OCI-LY1 (cell line): ENCODE results near the gene RAB7A.

ENCODE experiments used
- H2AFZ ChIP-seq: fragments of 200-600 bp; sonication (generic), shearing (Covaris generic); 2 replicates; pipeline ENCODE4 v1.6.0; 2014; ENCODE audit warnings: antibody characterized with exemption, mild to moderate bottlenecking, low read length
- H3F3A ChIP-seq: fragments of 200-600 bp; sonication (generic), shearing (Covaris generic); 2 replicates; pipeline ENCODE4 v1.6.0; 2014; ENCODE audit warnings: mild to moderate bottlenecking, antibody characterized with exemption, low read length, moderate library complexity; ENCODE audit not compliant: insufficient read depth
- H3K27ac ChIP-seq: fragments of 200-600 bp; sonication (generic); 2 replicates; pipeline ENCODE4 v1.5.1; 2014; ENCODE audit warnings: low read length, mixed run types, mild to moderate bottlenecking, low read depth; ENCODE audit not compliant: poor library complexity, severe bottlenecking
- H3K27me3 ChIP-seq: fragments of 200-600 bp; sonication (generic); 2 replicates; pipeline ENCODE4 v1.6.0; 2014; ENCODE audit warnings: antibody characterized with exemption, mild to moderate bottlenecking, low read length, moderate library complexity; ENCODE audit not compliant: insufficient read depth
- H3K36me3 ChIP-seq: fragments of 200-600 bp; sonication (generic); 2 replicates; pipeline ENCODE4 v1.6.1; 2014; ENCODE audit warnings: mild to moderate bottlenecking, antibody characterized with exemption, low read length, moderate library complexity, mixed read lengths; ENCODE audit not compliant: insufficient read depth
- H3K4me1 ChIP-seq: fragments of 200-600 bp; sonication (generic); 2 replicates; pipeline ENCODE4 v1.5.1; 2014; ENCODE audit warnings: mild to moderate bottlenecking, low read length, moderate library complexity; ENCODE audit not compliant: insufficient read depth, severe bottlenecking
- H3K4me2 ChIP-seq: fragments of 200-600 bp; sonication (generic), shearing (Covaris generic); 2 replicates; pipeline ENCODE4 v1.6.1; 2014; ENCODE audit warnings: low read length
- H3K4me3 ChIP-seq: fragments of 200-600 bp; sonication (generic); 2 replicates; pipeline ENCODE4 v1.5.1; 2014; ENCODE audit warnings: low read length, low read depth, mild to moderate bottlenecking, mixed read lengths; ENCODE audit not compliant: poor library complexity, severe bottlenecking
- H3K79me2 ChIP-seq: fragments of 200-600 bp; shearing (Covaris generic); 2 replicates; pipeline ENCODE4 v1.6.1; 2016; ENCODE audit warnings: mixed run types, low read length, mixed read lengths; ENCODE audit not compliant: insufficient read depth
- H3K9ac ChIP-seq: fragments of 200-600 bp; sonication (generic), shearing (Covaris generic); 2 replicates; pipeline ENCODE4 v1.6.1; 2014; ENCODE audit warnings: mild to moderate bottlenecking, low read length, mixed read lengths
- H3K9me2 ChIP-seq: fragments of 200-600 bp; sonication (generic), shearing (Covaris generic); 2 replicates; pipeline ENCODE4 v1.6.1; 2014; ENCODE audit warnings: low read depth, mild to moderate bottlenecking, low read length, mixed read lengths
- H3K9me3 ChIP-seq: fragments of 200-600 bp; shearing (Covaris generic); 2 replicates; pipeline ENCODE4 v1.6.1; 2014; ENCODE audit warnings: low read length, mixed read lengths
- H4K20me1 ChIP-seq: fragments of 200-600 bp; sonication (generic), shearing (Covaris generic); 2 replicates; pipeline ENCODE4 v1.6.0; 2016; ENCODE audit warnings: mild to moderate bottlenecking, low read length; ENCODE audit not compliant: insufficient read depth
- EZH2 ChIP-seq: fragments of 200-600 bp; sonication (generic), shearing (Covaris generic); IDR thresholded peaks from 2 replicates; pipeline ENCODE4 v1.8.0; 2017; ENCODE audit warnings: borderline replicate concordance, mixed run types, mild to moderate bottlenecking, antibody characterized with exemption, low read length, moderate library complexity, mixed read lengths
- TF ChIP-seq, protein P1 (sequence below): fragments of 200-600 bp; sonication (generic), shearing (Covaris generic); IDR thresholded peaks from 2 replicates; pipeline ENCODE4 v1.5.1; 2017; ENCODE audit warnings: mild to moderate bottlenecking, antibody characterized with exemption, low read length, moderate library complexity, mixed read lengths

The RAB7A gene

DNA sequence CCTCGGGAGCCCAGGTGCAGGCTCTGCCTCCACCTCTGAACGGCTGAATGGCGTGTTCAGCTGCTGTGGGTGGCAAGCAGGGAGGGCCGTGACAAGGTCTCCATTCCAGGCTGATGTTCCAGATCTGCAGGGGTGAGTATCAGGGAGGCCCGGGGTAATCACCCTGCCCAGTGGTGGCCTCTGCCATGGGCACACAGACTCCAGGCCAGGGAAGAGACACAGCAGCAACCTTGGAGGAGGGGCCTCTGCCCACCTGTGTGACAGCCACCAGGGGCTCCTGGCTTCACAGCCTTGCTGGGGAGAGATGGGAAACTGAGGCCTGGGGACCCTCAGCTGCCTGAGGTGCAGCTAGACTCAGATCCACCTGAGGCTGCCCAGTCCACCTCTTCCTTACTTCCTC lies 127.8 kb downstream of the RAB7A start:
- H3K9me2 ChIP-seq, result no peaks in the 10 kb centered on the region
- H3F3A ChIP-seq, result no peaks in the 10 kb centered on the region
- no peaks in the 10 kb centered on the region for H4K20me1 ChIP-seq
- no peaks in the 10 kb centered on the region for H3K4me1 ChIP-seq
- H3K4me3 ChIP-seq, result no peak overlapping the region
- no peak overlapping the region for H3K9ac ChIP-seq
- H3K36me3 ChIP-seq, result peaks cover 7% of the 10 kb centered on the region; the same call in 1 of the 2 replicates
- H3K4me2 ChIP-seq, result no peak overlapping the region
- TF ChIP-seq EZH2, result no peak
- TF ChIP-seq, protein P1, sequence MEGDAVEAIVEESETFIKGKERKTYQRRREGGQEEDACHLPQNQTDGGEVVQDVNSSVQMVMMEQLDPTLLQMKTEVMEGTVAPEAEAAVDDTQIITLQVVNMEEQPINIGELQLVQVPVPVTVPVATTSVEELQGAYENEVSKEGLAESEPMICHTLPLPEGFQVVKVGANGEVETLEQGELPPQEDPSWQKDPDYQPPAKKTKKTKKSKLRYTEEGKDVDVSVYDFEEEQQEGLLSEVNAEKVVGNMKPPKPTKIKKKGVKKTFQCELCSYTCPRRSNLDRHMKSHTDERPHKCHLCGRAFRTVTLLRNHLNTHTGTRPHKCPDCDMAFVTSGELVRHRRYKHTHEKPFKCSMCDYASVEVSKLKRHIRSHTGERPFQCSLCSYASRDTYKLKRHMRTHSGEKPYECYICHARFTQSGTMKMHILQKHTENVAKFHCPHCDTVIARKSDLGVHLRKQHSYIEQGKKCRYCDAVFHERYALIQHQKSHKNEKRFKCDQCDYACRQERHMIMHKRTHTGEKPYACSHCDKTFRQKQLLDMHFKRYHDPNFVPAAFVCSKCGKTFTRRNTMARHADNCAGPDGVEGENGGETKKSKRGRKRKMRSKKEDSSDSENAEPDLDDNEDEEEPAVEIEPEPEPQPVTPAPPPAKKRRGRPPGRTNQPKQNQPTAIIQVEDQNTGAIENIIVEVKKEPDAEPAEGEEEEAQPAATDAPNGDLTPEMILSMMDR, result no peak
- peaks cover 28% of the 10 kb centered on the region for H3K9me3 ChIP-seq
- no peak overlapping the region for H2AFZ ChIP-seq
- H3K27me3 ChIP-seq, result peaks cover 8% of the 10 kb centered on the region; the same call in 1 of the 2 replicates
- H3K27ac ChIP-seq, result no peak overlapping the region
- no peaks in the 10 kb centered on the region for H3K79me2 ChIP-seq

DNA sequence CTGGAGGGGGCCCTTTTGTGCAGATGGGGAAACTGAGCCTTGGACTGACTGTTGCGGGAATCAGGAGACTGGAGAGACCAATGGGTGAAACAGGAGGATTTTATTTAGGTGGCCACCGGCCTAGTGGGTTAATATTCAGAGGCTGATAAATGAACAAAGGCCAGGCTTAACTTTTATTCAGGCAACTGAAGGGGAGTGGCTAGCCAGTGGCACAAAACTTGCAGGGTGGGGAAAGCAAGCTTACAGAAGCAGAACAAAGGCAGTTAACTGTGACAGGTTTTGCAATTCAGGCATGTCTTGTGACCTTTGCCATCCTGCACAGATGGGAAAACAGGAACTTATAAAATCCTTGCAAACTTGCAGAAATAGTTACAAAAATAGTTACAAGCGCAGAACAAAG lies 128.5 kb downstream of the RAB7A start:
- Histone ChIP-seq H3K4me3 (no peak overlapping the region), H3K9me3 (peaks cover 34% of the 10 kb centered on the region), H3K27me3 (peaks cover 8% of the 10 kb centered on the region; the same call in 1 of the 2 replicates), H2AFZ (no peak overlapping the region), H3K27ac (no peak overlapping the region), H3K4me1 (no peaks in the 10 kb centered on the region), H3K4me2 (no peak overlapping the region), H3K79me2 (no peaks in the 10 kb centered on the region), H3K36me3 (peaks cover 7% of the 10 kb centered on the region; the same call in 1 of the 2 replicates), H4K20me1 (no peaks in the 10 kb centered on the region), H3F3A (no peaks in the 10 kb centered on the region), H3K9ac (no peak overlapping the region), H3K9me2 (no peaks in the 10 kb centered on the region)
- TF ChIP-seq, protein P1, result no peak
- TF ChIP-seq EZH2, result no peak

DNA sequence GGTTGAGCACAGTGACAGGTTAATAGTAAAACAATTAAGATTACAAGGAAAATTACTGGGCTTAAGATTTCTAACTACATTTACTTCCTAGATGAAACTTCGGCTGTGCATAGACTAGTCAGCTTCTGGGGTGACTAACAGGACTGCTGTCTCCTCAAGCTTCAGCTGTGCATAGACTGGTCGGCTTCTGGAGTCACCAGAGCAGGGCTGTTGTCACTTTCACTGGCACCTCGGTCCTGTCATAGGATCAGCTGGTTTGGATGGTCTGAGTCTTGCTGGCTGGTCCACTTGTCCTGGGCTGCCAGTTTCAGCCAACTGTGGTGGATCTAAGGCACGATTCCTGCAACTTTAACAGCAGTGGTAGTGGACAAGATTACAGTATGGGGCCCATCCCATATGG lies 129.6 kb downstream of the RAB7A start:
- Histone ChIP-seq H3K4me2 (no peak overlapping the region), H3K9me3 (peaks cover 45% of the 10 kb centered on the region)

More for the DNA sequence above, 129.6 kb downstream of the RAB7A start:
- Histone ChIP-seq H3K27me3 (peaks cover 8% of the 10 kb centered on the region; the same call in 1 of the 2 replicates), H2AFZ (no peak overlapping the region), H3K27ac (no peak overlapping the region), H4K20me1 (no peaks in the 10 kb centered on the region), H3K9ac (no peak overlapping the region), H3F3A (no peaks in the 10 kb centered on the region), H3K36me3 (peaks cover 15% of the 10 kb centered on the region; the same call in 1 of the 2 replicates), H3K79me2 (no peaks in the 10 kb centered on the region), H3K4me3 (no peak overlapping the region), H3K4me1 (no peaks in the 10 kb centered on the region), H3K9me2 (no peaks in the 10 kb centered on the region)
- TF ChIP-seq, protein P1, result no peak
- no peak for TF ChIP-seq EZH2
